Progenitor cell of endocrine pancreas (in vitro differentiated cells): ENCODE data around the gene CX3CL1. TPM values are rescaled to one million over a fixed set of nuclear protein-coding genes. Genes with fewer than 3 reads are reported as not detected.

Experiments used
- DNase-seq: peaks from one replicate; pipeline ENCODE4 v3.0.0; 2021; ENCODE audit warnings: low spot score; ENCODE audit not compliant: unreplicated experiment
- H3K27ac Mint-ChIP-seq: 2 replicates; pipeline ENCODE4 v1.8.0; 2021; ENCODE audit warnings: mild to moderate bottlenecking, moderate library complexity, mixed read lengths
- H3K27me3 Mint-ChIP-seq: 2 replicates; pipeline ENCODE4 v1.8.0; 2021; ENCODE audit warnings: mixed read lengths
- H3K36me3 Mint-ChIP-seq: 2 replicates; pipeline ENCODE4 v1.8.0; 2022; ENCODE audit warnings: mixed read lengths; ENCODE audit not compliant: insufficient read depth
- H3K4me1 Mint-ChIP-seq: 2 replicates; pipeline ENCODE4 v1.8.0; 2021; ENCODE audit warnings: low read depth, mixed read lengths
- H3K4me3 Mint-ChIP-seq: 2 replicates; pipeline ENCODE4 v1.8.0; 2021; ENCODE audit warnings: low read depth, mild to moderate bottlenecking, moderate library complexity, mixed read lengths
- H3K9me3 Mint-ChIP-seq: 2 replicates; pipeline ENCODE4 v1.8.0; 2021; ENCODE audit warnings: low read depth, mixed read lengths
- total RNA-seq: library from RNA; stranded (reverse); gene quantifications from 2 replicates; pipeline ENCODE4 v1.2.1, GENCODE V29; 2021
- TF ChIP-seq, protein P1 (sequence below): fragments of 200-600 bp; sonication (generic); IDR thresholded peaks from one replicate; pipeline ENCODE4 v1.5.0; 2021; ENCODE audit warnings: antibody characterized with exemption, mild to moderate bottlenecking; ENCODE audit not compliant: unreplicated experiment

CX3CL1 gene
- total RNA-seq, 1 donor from 2014 or later: 0.74 TPM

GRCh38 chr16:57422026-57422944 lies 50.0 kb downstream of the CX3CL1 start:
- no peak overlapping the region for H3K27ac Mint-ChIP-seq
- peaks cover under 1% of the 10 kb centered on the region for H3K36me3 Mint-ChIP-seq

GRCh38 chr16:57423152-57423551 lies 50.9 kb downstream of the CX3CL1 start:
- Mint-ChIP-seq H3K9me3 (no peaks in the 10 kb centered on the region), H3K27ac (no peak overlapping the region), H3K27me3 (no peaks in the 10 kb centered on the region), H3K4me3 (no peak overlapping the region), H3K4me1 (peaks cover 2% of the 10 kb centered on the region), H3K36me3 (peaks cover 5% of the 10 kb centered on the region)
- no peak for DNase-seq
- TF ChIP-seq, protein P1, sequence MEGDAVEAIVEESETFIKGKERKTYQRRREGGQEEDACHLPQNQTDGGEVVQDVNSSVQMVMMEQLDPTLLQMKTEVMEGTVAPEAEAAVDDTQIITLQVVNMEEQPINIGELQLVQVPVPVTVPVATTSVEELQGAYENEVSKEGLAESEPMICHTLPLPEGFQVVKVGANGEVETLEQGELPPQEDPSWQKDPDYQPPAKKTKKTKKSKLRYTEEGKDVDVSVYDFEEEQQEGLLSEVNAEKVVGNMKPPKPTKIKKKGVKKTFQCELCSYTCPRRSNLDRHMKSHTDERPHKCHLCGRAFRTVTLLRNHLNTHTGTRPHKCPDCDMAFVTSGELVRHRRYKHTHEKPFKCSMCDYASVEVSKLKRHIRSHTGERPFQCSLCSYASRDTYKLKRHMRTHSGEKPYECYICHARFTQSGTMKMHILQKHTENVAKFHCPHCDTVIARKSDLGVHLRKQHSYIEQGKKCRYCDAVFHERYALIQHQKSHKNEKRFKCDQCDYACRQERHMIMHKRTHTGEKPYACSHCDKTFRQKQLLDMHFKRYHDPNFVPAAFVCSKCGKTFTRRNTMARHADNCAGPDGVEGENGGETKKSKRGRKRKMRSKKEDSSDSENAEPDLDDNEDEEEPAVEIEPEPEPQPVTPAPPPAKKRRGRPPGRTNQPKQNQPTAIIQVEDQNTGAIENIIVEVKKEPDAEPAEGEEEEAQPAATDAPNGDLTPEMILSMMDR: no peak

More at GRCh38 chr16:57422026-57422944, 50.0 kb downstream of the CX3CL1 start:
- TF ChIP-seq, protein P1: peak; percentile 62
- DNase-seq: no peak
- no peaks in the 10 kb centered on the region for H3K27me3 Mint-ChIP-seq
- H3K4me1 Mint-ChIP-seq: peaks cover 5% of the 10 kb centered on the region
- H3K9me3 Mint-ChIP-seq: no peaks in the 10 kb centered on the region
- H3K4me3 Mint-ChIP-seq: no peak overlapping the region

- no peak for DNase-seq
- Mint-ChIP-seq H3K9me3 (no peaks in the 10 kb centered on the region), H3K27me3 (no peaks in the 10 kb centered on the region), H3K27ac (no peak overlapping the region), H3K4me1 (no peaks in the 10 kb centered on the region), H3K36me3 (peaks cover 13% of the 10 kb centered on the region), H3K4me3 (no peak overlapping the region)
- TF ChIP-seq, protein P1: no peak
These were observed 52.3 kb downstream of the CX3CL1 start for GRCh38 chr16:57424583-57424982.

- no peak for DNase-seq
- Mint-ChIP-seq H3K27ac (no peak overlapping the region), H3K4me1 (no peaks in the 10 kb centered on the region)
These were observed 54.1 kb downstream of the CX3CL1 start for GRCh38 chr16:57426356-57426755.

GRCh38 chr16:57427307-57427706 lies 55.0 kb downstream of the CX3CL1 start:
- Mint-ChIP-seq H3K4me3 (no peak overlapping the region), H3K36me3 (peaks cover 23% of the 10 kb centered on the region), H3K27ac (peak overlapping the region; percentile 42), H3K4me1 (no peaks in the 10 kb centered on the region), H3K9me3 (no peaks in the 10 kb centered on the region), H3K27me3 (no peaks in the 10 kb centered on the region)
- TF ChIP-seq, protein P1: no peak
- no peak for DNase-seq

More at GRCh38 chr16:57426356-57426755, 54.1 kb downstream of the CX3CL1 start:
- TF ChIP-seq, protein P1: no peak
- no peaks in the 10 kb centered on the region for H3K27me3 Mint-ChIP-seq
- H3K9me3 Mint-ChIP-seq: no peaks in the 10 kb centered on the region
- peaks cover 23% of the 10 kb centered on the region for H3K36me3 Mint-ChIP-seq
- H3K4me3 Mint-ChIP-seq: no peak overlapping the region
